Fibroblast of skin of scalp (primary cell): Measurements from ENCODE around the gene CORO6.

Experiments used
- DNase-seq: peaks from one replicate; pipeline ENCODE4 v3.0.0-alpha.2; 2013

Gene CORO6

DNA sequence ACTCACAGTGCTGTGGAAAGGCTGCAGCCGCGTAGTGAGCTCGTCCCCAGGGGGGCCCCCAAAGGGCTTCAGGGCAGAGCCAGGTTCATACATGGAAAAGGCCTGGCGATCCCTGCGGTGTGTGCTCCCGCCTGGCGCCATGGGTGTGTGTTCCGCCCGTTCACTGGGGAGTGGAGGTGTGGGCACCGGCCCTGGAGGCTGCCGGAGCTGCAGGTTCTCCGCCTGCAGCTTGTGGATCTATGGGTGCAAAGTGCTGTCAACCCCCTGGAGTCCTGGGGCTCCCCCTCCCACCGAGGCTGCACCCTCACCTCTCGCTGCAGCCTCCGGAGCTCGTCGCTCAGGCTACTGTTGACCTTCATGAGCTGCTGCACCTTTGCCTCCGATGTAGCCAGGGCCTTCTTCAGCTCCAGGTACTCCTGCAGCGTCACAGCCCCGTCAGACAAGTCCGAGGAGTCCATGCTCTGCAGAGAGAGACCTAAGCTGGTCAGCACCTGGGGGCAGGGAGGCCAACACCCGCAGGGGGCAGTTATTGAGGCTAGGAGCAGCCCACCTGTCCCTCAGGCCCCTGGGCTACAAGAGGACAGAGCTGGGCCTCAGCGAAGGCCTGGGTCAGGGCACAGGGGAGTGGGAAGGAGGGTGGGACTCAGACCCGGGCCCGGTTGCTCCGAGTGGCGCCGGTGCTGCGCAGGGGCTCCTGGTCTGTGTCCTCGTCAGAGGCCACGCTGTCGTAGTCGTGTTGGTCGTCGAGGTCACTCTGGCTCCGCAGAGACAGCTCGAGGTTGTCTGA is 46.3 kb downstream of the CORO6 start:
- DNase-seq, result no peak

DNA sequence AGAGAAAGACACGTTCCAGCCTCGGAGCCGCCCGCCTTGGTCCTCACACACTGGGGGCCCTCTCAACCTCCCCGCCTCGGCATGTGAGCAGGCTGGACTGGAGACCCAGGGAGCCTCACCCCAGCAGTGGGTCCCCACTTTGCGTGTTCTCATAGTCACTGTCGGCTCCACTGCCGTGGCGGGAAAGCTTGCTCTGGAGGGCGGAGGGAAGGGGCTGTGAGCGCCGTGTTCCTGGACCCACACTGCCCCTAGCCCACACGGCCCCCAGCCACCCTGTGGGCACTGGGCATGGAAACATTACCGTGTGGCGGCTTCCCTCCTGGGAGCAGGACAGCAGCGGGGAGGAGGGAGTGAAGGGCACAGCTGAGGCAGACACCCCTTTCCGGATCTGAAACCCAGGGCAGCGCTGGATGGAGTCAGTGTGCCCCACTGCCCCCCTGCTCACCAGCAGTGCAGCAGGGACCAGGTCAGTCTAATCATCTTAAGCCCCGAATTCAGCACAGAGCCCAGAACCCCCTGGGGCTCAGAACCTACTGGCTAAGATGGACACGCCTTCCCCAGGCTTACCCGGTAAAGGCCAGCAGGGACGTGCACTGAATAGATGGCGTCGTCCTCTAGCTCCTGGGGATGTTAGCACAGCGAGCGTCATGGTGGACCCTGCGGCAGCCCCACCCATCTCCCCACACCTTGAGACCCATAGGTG is 47.0 kb downstream of the CORO6 start:
- no peak for DNase-seq

DNA sequence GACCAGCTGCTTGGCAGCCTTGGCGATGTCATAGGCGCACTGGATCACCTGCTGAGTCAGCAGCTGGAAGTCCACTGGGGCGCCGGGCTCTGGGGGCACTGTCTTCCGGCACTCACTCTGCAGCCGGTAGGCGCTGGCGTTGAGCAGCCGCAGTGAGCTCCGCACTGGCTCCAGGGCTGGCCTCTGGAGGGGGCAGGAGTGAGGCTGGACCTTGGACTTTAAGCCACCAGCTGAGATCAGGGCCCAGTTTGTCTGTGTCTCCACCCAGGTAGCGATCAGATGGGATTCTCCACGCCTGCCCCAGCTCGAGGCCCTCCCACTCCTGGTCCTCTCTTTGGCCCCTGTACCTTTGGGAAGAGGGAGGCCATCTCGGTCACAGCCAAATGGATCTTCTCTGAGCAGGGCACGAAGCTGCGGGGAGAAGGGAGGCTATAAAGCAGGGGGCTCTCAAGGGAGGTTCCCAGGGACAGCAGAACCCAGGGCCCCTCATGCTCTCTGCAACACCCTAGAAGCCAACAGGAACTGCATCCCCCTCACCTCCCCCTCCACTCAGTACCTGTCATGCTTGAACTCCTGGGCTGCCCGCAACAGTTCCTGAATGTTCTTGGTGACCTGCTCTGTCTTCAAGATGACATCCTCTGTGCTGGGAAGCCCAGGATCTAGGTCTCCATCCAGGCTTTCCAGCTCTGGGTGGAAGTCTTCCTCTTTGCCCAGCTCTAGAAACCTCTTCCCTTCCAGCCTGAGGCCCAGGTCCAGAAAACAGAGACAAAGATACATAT is 47.8 kb downstream of the CORO6 start:
- DNase-seq, result no peak

DNA sequence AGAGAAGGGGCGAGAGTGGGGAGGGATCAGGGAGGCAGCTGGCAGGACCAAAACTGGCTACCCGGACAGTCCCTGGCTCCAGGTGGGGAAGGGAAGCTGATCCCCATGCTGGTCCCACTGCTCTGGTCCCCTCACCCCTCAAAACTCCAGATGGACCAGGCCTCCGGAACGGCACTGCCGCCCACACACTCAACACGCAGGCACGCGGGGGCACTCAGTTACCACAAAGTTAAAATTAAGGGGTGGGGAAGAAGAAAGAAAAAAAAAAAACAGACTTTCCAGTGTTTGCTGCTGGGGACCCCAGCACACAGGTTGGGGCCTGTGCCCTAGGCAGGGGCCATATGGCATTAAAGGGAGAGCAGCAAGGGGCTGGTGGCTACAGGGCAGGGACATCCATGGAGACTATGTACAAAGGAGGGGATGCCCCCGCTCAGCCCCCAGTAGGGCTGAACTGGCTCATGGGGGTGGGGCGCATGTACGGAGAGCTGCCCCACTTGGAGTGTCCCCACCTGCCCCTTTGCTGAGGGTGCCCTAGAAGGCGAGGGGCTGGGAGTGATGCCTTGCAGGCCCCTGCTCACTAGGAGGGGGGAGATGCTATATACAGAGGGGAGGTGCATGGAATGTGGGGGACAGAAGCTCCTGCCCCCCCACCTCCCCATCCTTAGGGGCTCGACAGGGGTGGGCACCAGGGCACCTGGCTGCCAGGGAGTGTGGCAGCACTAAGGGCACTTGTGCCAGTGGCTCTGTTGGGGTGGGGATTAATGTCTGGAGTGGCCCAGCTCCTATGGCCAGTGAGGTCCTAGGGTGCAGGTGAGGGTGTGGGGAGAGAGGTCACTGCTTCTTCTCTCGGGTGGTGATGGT is 48.6 kb downstream of the CORO6 start:
- DNase-seq, result no peak

DNA sequence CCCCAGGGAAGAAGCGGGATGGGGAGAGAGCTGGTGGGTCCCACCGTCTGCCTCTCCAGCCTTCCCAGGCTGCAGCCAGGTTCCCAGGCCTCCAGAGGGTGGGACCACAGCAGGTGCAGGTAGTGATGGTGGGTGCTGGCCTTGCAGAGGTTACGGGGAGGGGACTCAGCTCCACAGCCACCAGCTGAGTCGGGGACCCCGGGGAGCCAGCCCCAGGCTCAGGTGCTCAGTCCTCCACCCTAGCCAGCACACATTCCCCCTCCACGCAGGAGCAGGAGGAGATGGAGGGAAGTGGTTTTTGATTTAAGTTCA is 49.2 kb downstream of the CORO6 start:
- no peak for DNase-seq

DNA sequence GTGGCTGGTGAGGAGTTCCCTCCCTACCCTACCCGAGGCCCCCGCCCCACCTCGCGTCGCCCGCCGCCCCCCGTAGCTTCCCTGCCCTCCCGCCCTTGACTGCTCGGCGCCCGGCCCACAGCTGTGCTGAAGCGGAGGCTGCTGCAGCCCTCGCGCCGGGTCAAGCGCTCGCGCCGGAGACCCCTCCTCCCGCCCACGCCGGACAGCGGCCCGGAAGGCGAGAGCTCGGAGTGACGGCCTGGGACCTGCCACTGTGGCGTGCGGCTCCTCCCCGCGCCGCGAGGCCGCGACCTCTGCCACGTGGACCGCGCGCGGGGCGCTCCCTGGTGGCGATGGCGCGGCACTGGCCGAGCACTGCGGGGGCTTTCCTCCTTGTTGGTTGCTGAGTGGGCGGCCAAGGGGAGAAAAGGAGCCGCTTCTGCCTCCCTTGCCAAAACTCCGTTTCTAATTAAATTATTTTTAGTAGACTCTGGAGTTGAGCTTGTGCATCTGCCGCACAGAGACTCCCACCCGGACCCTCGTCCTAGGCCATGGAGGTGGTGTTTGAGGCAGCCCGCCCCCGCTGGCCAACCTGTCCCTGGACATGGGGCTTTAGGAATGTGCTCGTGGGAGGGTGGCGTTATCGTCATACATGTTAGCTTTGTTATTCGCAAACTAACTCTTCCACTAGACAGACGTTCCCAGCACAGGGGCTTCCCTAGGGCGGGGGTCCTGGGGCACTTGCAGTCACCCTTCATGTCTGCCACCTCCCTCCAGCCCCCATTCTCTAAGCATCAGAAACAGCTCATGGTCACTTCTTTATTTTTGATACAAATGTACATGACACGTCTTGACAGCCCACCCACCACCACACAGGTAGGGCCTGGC is 49.8 kb downstream of the CORO6 start:
- DNase-seq, result peak; percentile 65

DNA sequence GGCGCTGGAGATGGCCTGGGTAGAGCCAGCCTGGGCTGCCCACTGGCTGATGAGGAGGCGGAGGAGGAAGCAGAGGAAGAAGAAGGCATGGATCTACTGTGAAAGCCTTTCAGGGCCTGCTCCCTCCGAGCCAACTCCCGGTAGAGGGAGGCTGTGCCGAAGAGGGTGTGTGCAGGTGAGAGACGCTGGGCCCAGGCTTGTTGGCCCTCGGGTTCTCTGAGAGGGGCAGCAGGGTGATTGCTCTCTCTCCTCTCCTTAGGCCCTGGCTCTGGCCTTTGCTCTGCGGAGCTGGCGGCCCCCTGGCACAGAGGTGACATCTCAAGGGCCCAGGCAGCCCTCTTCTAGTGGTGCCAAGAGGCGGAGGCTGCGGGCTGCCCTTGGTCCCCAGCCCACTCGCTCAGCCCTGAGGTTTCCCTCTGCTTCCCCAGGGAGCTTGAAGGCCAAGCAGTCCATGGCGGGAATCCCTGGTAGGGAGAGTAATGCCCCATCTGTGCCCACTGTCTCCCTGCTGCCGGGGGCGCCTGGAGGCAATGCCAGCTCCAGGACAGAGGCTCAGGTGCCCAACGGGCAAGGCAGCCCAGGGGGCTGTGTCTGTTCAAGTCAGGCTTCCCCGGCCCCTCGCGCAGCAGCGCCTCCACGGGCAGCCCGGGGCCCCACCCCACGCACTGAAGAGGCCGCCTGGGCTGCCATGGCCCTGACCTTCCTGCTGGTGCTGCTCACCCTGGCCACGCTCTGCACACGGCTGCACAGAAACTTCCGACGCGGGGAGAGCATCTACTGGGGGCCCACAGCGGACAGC is 50.6 kb downstream of the CORO6 start:
- no peak for DNase-seq

DNA sequence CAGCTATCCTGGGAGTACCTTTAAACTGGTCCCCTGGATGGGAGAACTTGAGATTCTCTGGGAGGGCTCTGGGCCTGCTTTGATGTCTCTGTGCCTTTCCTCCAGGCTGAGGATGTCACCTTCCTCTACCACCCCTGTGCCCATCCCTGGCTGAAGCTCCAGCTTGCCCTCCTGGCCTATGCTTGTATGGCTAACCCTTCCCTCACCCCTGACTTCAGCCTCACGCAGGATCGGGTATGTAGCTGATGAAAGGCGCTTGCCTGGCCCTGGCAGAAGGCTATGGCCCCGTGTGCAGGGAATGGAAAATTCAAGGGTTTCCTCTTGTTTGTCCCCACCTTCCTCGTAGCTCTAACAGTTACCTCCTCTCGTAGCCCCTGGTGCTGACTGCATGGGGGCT is 51.2 kb downstream of the CORO6 start:
- no peak for DNase-seq

DNA sequence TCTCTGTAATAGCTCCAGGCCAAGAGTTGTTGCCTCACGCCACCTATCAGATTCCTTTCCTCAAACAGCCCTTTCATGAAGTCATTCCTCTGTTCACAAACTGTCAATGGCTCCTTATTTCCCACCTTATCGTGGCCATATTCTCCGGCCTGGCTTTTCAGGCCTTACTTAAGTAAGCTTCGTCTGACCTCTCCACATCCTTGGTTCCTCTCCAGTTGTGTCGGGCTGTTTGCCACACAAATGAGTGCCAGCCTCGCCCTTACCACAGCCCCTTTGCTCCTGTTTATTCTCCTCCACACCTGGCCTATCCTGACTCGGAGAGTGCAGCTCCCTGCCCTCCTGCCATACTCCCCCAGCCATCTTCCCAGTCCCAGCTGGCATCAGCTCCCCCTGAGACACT is 52.2 kb downstream of the CORO6 start:
- no peak for DNase-seq

DNA sequence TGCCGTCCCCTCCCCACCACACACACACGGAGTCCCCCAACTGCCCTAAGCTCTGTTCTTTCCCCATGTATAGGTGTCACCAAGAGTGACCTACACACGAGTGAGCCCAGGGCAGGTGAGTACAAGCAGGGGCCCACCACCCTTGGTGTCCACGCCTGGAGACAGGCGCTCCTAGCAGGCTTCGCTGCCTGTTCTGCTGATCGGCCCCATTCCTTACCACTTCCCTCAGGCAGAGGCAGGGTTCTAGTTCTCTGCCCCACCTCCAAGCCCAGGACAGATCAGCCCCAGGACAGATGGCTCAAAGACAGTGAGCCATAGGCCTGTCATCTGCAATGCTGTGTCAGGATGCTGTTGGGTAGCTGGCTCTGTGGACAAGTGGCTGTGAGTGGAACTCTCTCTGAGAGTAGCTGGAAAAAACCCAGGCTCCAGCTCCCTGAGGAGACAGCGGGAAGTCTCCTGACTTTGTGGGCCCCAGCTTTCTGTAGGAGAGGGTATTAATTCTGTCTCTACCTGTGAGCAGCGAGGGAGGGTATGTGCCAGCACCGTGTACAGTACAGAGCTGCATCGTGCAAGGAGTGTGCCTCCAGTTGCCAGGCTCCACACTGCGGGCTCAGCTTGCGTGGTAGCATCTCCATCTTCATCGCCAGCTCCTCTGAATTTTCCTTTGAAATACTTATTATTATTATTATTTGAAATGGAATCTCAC is 53.3 kb downstream of the CORO6 start:
- no peak for DNase-seq

DNA sequence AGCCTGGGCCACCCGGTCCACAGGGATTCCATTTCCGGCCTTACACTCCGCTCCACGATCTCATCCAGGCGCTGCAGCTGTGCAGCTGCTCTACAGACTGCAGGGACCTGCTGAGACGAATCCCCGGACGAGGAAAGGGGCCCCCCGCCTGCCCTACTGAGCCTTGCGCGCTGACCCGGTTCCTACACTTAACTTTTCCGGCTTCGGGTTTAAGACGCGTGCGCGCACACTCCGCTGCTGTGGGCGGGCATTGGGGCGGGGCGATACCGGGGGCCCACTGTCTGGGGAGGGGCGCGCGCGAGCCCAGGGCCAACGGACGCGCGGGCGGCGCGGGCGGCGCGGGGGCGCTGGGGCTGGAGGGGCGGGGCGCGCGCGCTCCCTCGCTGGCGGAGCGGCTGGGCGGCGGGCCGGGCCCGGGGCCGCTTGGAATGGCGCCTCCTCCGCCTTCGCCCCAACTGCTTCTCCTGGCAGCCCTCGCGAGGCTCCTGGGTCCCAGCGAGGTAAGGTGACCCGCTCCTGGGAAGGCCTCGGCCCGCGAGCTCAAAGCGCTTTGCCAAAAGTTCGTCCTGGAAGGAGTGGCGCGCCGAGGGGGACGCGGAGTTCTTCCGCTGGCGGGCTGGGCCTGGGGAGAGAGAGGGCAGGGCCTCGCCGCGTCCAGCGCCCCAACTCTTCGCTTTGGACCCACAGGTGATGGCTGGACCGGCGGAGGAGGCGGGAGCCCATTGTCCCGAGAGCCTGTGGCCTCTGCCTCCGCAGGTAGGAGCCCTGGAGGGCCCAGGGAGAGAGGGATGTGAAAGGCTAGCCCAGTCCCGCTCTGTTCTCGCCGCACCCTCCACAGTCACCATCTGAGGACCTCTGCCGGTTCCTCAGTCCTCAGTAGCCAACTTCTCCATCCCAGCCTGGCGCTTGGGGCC is 54.1 kb downstream of the CORO6 start, which contains the start of gene TP53I13:
Gene TP53I13, plus strand, starts transcription at position 371 of the 914 bp plus-strand sequence. Its CDS starts 58 bp downstream, at position 429.
- DNase-seq, result peak; percentile 89

DNA sequence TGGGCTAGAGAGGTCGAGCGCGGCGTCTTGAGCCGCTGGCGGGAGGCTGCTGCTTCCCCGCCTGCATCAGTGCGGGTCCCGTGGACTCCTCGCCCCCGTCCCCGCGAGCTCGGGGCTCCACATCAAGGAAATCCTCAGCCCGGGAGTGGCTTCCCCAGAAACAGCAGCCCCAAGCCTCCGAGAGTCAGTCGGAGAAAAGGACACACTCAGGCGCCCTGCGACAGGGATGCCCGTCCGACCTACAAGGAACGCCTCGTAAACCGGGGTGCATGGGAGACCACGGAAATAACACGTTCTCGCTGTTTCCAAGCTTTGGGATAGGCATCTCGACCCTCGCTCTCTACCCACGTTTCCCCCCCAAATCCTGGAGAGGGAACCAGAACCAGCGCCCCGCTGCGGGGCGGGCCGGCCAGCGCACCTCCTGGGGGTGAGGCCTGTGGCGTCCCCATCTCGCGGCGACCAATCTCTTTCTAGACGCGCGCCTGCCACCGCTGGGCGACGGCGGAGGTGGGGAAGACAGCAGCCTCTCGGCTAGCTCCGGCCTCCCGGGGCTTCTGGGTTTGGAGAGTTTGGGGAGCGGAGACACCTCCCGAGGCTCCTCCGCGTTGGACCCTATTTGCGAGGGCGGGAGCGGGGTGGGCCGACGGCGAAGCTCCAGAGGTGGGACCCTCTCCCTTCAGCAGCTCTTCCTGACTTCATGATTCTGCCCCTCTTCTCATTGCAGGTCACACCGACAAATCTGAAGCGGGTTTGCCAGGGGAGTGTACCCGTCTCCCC is 55.0 kb downstream of the CORO6 start:
- peak; percentile 59 for DNase-seq

DNA sequence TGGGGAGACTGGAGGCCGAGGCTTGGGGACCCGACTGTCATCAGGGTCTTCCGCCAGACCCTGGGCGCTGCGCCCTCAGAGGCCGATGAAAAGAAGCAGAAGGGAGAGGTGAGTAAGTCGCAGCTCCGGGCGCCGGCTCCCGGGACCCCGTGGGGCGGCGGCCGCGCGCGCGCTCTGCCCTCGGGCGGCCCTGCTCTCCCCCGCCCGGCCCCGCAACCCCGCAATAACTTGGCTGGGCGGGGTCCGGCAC is 55.5 kb downstream of the CORO6 start:
- DNase-seq, result no peak

DNA sequence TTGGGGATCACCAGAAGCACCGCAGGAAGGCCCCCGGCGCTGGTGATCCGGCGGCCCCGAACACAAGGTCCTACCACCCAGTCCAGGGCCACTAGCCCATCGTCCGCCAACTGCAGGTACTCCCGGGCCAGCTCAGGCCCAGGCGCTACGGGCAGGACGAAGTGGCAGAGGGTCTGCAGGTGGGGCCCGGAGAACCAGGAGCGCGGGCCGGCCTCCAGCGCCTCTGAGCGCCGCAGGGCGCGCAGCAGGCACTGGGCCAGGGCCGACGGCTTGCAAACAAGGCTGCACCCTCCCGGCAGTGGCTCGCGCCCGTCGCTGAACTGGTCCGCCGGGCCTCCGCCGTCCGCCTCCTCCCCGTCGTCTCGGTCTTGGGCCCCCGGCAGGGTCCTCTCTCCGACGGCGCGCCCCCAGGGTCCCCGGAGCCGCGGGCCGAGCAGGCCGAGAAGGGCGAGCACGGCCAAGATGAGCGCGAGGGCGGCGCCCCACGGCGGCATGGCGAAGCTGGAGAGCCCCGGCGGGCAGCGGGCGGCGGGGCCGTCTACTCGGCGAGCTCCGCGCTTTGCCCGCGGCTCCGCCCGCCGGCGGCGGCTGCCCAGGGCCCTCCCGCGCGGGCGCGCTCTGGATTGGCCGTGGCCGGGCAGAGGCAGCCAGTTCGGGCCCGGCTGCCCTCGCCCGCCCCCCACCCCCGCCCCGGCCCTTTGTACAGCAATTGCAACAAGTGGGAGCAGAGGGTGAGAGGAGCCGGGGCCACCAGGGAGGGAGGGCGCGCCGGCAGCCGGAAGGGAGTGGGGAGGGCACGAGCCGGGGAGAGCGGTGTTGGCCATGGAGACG is 56.0 kb downstream of the CORO6 start, which contains the start of gene ABHD15:
Gene ABHD15, minus strand, starts transcription at position 565 of the 831 bp plus-strand sequence. Its CDS starts 71 bp downstream, at position 494.
- peak; percentile 72 for DNase-seq

DNA sequence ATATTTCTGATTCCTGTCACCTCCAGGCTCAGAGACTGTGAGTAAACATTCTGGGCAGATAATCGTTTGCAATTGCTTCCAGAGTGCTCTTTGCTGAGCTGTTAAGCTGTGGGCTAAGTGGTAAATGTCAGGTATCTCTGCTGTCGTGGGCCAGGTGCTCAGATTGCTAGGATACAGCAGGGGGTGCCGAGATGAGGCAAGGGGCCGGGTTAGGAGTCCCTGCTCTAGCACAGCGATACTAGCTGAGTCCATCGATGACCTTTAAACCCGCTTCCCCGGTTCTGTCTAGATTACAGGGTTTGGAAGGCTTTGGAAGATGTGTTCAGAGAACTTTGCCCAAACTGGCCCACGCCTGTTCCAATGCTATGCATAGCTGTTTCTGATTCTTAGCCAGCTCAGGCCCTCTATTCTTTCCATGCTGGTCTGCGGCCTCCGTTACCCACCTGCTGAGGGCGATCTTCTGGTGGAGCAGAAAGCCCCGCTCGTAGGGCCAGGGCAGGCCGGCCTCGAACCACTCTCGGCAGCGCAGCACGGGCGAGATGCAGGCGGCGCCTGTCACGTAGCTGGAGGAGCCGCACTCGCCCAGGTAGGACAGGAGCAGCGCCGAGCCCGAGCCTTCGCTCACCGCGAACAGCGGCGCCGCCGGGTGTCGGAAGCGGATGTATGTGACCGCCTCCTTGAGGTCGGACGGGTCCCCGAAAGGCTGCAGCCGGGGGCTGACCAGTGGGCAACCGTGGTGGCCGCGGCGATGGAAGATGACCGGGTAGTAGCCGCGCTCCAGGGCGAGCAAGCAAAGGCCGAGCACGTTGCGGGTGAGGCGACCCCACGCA is 56.9 kb downstream of the CORO6 start:
- no peak for DNase-seq
